ENCODE data around the gene SNX25. TPM values are rescaled to one million over a fixed set of nuclear protein-coding genes. Genes with fewer than 3 reads are reported as not detected.

The SNX25 gene
- total RNA-seq, 2 donors from 2014 or later: 15.8 to 17.9 TPM

GRCh38 chr4:185380320-185380719 lies 170.9 kb downstream of the SNX25 start:
- ATAC-seq (replicated peaks in 1 of 2): no peak
- Mint-ChIP-seq H3K9me3 (peaks cover 5% of the 10 kb centered on the region in 2 donors), H3K36me3 (ENCODE audit: insufficient read depth in 2 of 2) (peaks cover 1 to 5% of the 10 kb centered on the region in 2 donors), H3K27me3 (ENCODE audit: low read depth) (peaks cover 4% of the 10 kb centered on the region), H3K4me1 (ENCODE audit: low read depth) (peaks cover 9% of the 10 kb centered on the region), H3K4me3 (no peak overlapping the region), H3K27ac (no peak overlapping the region)
- DNase-seq: no peak

- no peak for DNase-seq
- Mint-ChIP-seq H3K36me3 (ENCODE audit: insufficient read depth in 2 of 2) (peaks cover 1 to 5% of the 10 kb centered on the region in 2 donors), H3K9me3 (peaks cover 5% of the 10 kb centered on the region in 2 donors), H3K4me3 (no peak overlapping the region), H3K4me1 (ENCODE audit: low read depth) (peaks cover 9% of the 10 kb centered on the region), H3K27me3 (ENCODE audit: low read depth) (peaks cover 5% of the 10 kb centered on the region), H3K27ac (no peak overlapping the region)
- no peak for ATAC-seq (replicated peaks in 1 of 2)
Measured at GRCh38 chr4:185381288-185382196, 172.1 kb downstream of the SNX25 start.

GRCh38 chr4:185382754-185383153 lies 173.4 kb downstream of the SNX25 start:
- Mint-ChIP-seq H3K4me3 (no peak overlapping the region), H3K36me3 (ENCODE audit: insufficient read depth in 2 of 2) (peaks cover 1 to 5% of the 10 kb centered on the region in 2 donors), H3K27me3 (ENCODE audit: low read depth) (peaks cover 5% of the 10 kb centered on the region), H3K4me1 (ENCODE audit: low read depth) (peaks cover 9% of the 10 kb centered on the region), H3K27ac (no peak overlapping the region), H3K9me3 (peaks cover 5% of the 10 kb centered on the region in 2 donors)
- DNase-seq (no peak), ATAC-seq (replicated peaks in 1 of 2) (no peak)

- no peak overlapping the region for H3K27ac Mint-ChIP-seq
- no peak for DNase-seq
- peaks cover 5% of the 10 kb centered on the region in 2 donors for H3K9me3 Mint-ChIP-seq
- H3K4me3 Mint-ChIP-seq: no peak overlapping the region
- peaks cover 9% of the 10 kb centered on the region for H3K4me1 Mint-ChIP-seq (ENCODE audit: low read depth)
- ATAC-seq (replicated peaks in 1 of 2): no peak
- peaks cover 1 to 5% of the 10 kb centered on the region in 2 donors for H3K36me3 Mint-ChIP-seq (ENCODE audit: insufficient read depth in 2 of 2)
- peaks cover 5% of the 10 kb centered on the region for H3K27me3 Mint-ChIP-seq (ENCODE audit: low read depth)
Measured at GRCh38 chr4:185383451-185383850, 174.1 kb downstream of the SNX25 start.

GRCh38 chr4:185384061-185384460 lies 174.7 kb downstream of the SNX25 start:
- peaks cover 5% of the 10 kb centered on the region in 2 donors for H3K9me3 Mint-ChIP-seq
- H3K36me3 Mint-ChIP-seq (ENCODE audit: insufficient read depth in 2 of 2): peaks cover 1 to 5% of the 10 kb centered on the region in 2 donors
- H3K27me3 Mint-ChIP-seq (ENCODE audit: low read depth): peaks cover 5% of the 10 kb centered on the region
- H3K27ac Mint-ChIP-seq: no peak overlapping the region
- no peak for DNase-seq
- H3K4me1 Mint-ChIP-seq (ENCODE audit: low read depth): peaks cover 9% of the 10 kb centered on the region
- no peak overlapping the region for H3K4me3 Mint-ChIP-seq
- ATAC-seq (replicated peaks in 1 of 2): no peak

GRCh38 chr4:185384930-185385331 lies 175.5 kb downstream of the SNX25 start:
- Mint-ChIP-seq H3K27me3 (ENCODE audit: low read depth) (peaks cover 5% of the 10 kb centered on the region), H3K27ac (no peak overlapping the region), H3K9me3 (peaks cover 5% of the 10 kb centered on the region in 2 donors), H3K4me1 (ENCODE audit: low read depth) (peaks cover 9% of the 10 kb centered on the region), H3K4me3 (no peak overlapping the region), H3K36me3 (ENCODE audit: insufficient read depth in 2 of 2) (peaks cover 1 to 5% of the 10 kb centered on the region in 2 donors)
- no peak for ATAC-seq (replicated peaks in 1 of 2)
- no peak for DNase-seq

GRCh38 chr4:185387957-185388356 lies 178.6 kb downstream of the SNX25 start:
- H3K4me1 Mint-ChIP-seq (ENCODE audit: low read depth): peaks cover 9% of the 10 kb centered on the region
- ATAC-seq (replicated peaks in 1 of 2) (no peak), DNase-seq (no peak)
- H3K27me3 Mint-ChIP-seq (ENCODE audit: low read depth): peaks cover 5% of the 10 kb centered on the region
- no peak overlapping the region for H3K27ac Mint-ChIP-seq
- no peaks in the 10 kb centered on the region for H3K9me3 Mint-ChIP-seq
- H3K36me3 Mint-ChIP-seq (ENCODE audit: insufficient read depth in 2 of 2): no peaks in the 10 kb centered on the region
- no peak overlapping the region for H3K4me3 Mint-ChIP-seq

- H3K4me1 Mint-ChIP-seq (ENCODE audit: low read depth): peaks cover 18% of the 10 kb centered on the region
- no peak overlapping the region for H3K4me3 Mint-ChIP-seq
- ATAC-seq (replicated peaks in 1 of 2) (no peak), DNase-seq (no peak)
- H3K27me3 Mint-ChIP-seq (ENCODE audit: low read depth): no peaks in the 10 kb centered on the region
- no peak overlapping the region for H3K27ac Mint-ChIP-seq
- peaks cover 0 to 2% of the 10 kb centered on the region in 2 donors for H3K36me3 Mint-ChIP-seq (ENCODE audit: insufficient read depth in 2 of 2)
- no peaks in the 10 kb centered on the region for H3K9me3 Mint-ChIP-seq
Measured at GRCh38 chr4:185390941-185391340, 181.5 kb downstream of the SNX25 start.

GRCh38 chr4:185392156-185392555 lies 182.8 kb downstream of the SNX25 start:
- Mint-ChIP-seq H3K36me3 (ENCODE audit: insufficient read depth in 2 of 2) (peaks cover 0 to 2% of the 10 kb centered on the region in 2 donors), H3K27ac (no peak overlapping the region), H3K9me3 (no peaks in the 10 kb centered on the region), H3K27me3 (ENCODE audit: low read depth) (no peaks in the 10 kb centered on the region), H3K4me1 (ENCODE audit: low read depth) (peaks cover 23% of the 10 kb centered on the region), H3K4me3 (no peak overlapping the region)
- ATAC-seq (replicated peaks in 1 of 2): no peak
- DNase-seq: no peak

GRCh38 chr4:185394568-185395237 lies 185.3 kb downstream of the SNX25 start:
- ATAC-seq (replicated peaks in 1 of 2): peak; percentile 13 to 35
- peak overlapping the region; percentile 88 to 99 for H3K4me3 Mint-ChIP-seq
- H3K27me3 Mint-ChIP-seq (ENCODE audit: low read depth): no peaks in the 10 kb centered on the region
- peak overlapping the region; percentile 99 for H3K27ac Mint-ChIP-seq
- H3K4me1 Mint-ChIP-seq (ENCODE audit: low read depth): peaks cover 35% of the 10 kb centered on the region
- no peaks in the 10 kb centered on the region for H3K9me3 Mint-ChIP-seq
- H3K36me3 Mint-ChIP-seq (ENCODE audit: insufficient read depth in 2 of 2): peaks cover 2 to 3% of the 10 kb centered on the region in 2 donors
- DNase-seq: peak in 1 of 2 donors; percentile 11

- Mint-ChIP-seq H3K27me3 (ENCODE audit: low read depth) (no peaks in the 10 kb centered on the region), H3K27ac (peak within 1 kb of the TSS; percentile 99), H3K4me3 (peak within 1 kb of the TSS; percentile 88 to 99), H3K36me3 (ENCODE audit: insufficient read depth in 2 of 2) (peaks cover 2 to 7% of the 10 kb centered on the region in 2 donors), H3K9me3 (no peaks in the 10 kb centered on the region), H3K4me1 (ENCODE audit: low read depth) (peaks cover 35% of the 10 kb centered on the region)
- ATAC-seq (replicated peaks in 1 of 2) (no peak), DNase-seq (no peak)
Measured at GRCh38 chr4:185395238-185395955, 186.0 kb downstream of the SNX25 start, which contains the start of gene LRP2BP. TSS of gene LRP2BP (minus strand) at chr4:185395924. CDS start at chr4:185378186, 17,738 bp downstream.

GRCh38 chr4:185395956-185396723 lies 186.7 kb downstream of the SNX25 start:
- Mint-ChIP-seq H3K27me3 (ENCODE audit: low read depth) (no peaks in the 10 kb centered on the region), H3K4me3 (peak overlapping the region; percentile 88 to 99), H3K36me3 (ENCODE audit: insufficient read depth in 2 of 2) (peaks cover 2 to 8% of the 10 kb centered on the region in 2 donors), H3K4me1 (ENCODE audit: low read depth) (peaks cover 35% of the 10 kb centered on the region), H3K9me3 (no peaks in the 10 kb centered on the region), H3K27ac (peak overlapping the region; percentile 99)
- ATAC-seq (replicated peaks in 1 of 2) (peak; percentile 87 to 92), DNase-seq (peak; percentile 96 to 99)
